OCI-LY7 (cell line): ENCODE data around the gene GNAQ. TPM values are rescaled to one million over a fixed set of nuclear protein-coding genes. Genes with fewer than 3 reads are reported as not detected.

Experiments
- BruUV-seq: library from RNA; stranded (reverse); fragments of 400-500 nt; replicated peaks from 2 replicates; lab custom pipeline; 2021; lab: Mats Ljungman, UMichigan
- CTCF ChIA-PET: fragments of 300-600 bp; sonication (Branson Sonifier 250); formaldehyde crosslinking; loops from one replicate; lab custom pipeline; 2022; ENCODE audit warnings: antibody characterized with exemption; ENCODE audit not compliant: unreplicated experiment; lab: Charles Lee
- POLR2A ChIA-PET: fragments of 300-600 bp; sonication (Branson Sonifier 250); formaldehyde crosslinking; loops from one replicate; lab custom pipeline; 2022; ENCODE audit warnings: antibody characterized with exemption; lab: Charles Lee
- DNase-seq: peaks from one replicate; pipeline ENCODE4 v3.0.0-alpha.2; 2015; ENCODE audit warnings: low spot score
- H2AFZ ChIP-seq: fragments of 200-600 bp; sonication (generic), shearing (Covaris generic); 2 replicates; pipeline ENCODE4 v1.6.1; 2014; ENCODE audit warnings: mild to moderate bottlenecking, antibody characterized with exemption, low read length, moderate library complexity
- H3K27ac ChIP-seq: fragments of 200-600 bp; sonication (generic); 2 replicates; pipeline ENCODE4 v1.5.1; 2014; ENCODE audit warnings: mixed run types, low read depth, mild to moderate bottlenecking, moderate library complexity, low read length, inconsistent platforms; ENCODE audit not compliant: poor library complexity, severe bottlenecking
- H3K36me3 ChIP-seq: fragments of 200-600 bp; sonication (generic); 2 replicates; pipeline ENCODE4 v1.6.1; 2014; ENCODE audit warnings: mild to moderate bottlenecking, antibody characterized with exemption, low read length, moderate library complexity, mixed read lengths; ENCODE audit not compliant: insufficient read depth
- H3K4me1 ChIP-seq: fragments of 200-600 bp; sonication (generic); 2 replicates; pipeline ENCODE4 v1.5.1; 2014; ENCODE audit warnings: mild to moderate bottlenecking, low read length; ENCODE audit not compliant: insufficient read depth, poor library complexity, severe bottlenecking
- H3K4me2 ChIP-seq: fragments of 200-600 bp; sonication (generic); 2 replicates; pipeline ENCODE4 v1.6.1; 2014; ENCODE audit warnings: mild to moderate bottlenecking, low read length
- H3K4me3 ChIP-seq: fragments of 200-600 bp; sonication (generic); 2 replicates; pipeline ENCODE4 v1.5.1; 2014; ENCODE audit warnings: mild to moderate bottlenecking, low read depth, low read length; ENCODE audit not compliant: poor library complexity, severe bottlenecking
- H3K79me2 ChIP-seq: fragments of 200-600 bp; sonication (generic); 2 replicates; pipeline ENCODE4 v1.6.1; 2016; ENCODE audit warnings: low read depth, mild to moderate bottlenecking, low read length, moderate library complexity, mixed read lengths; ENCODE audit not compliant: insufficient read depth
- H3K9me2 ChIP-seq: fragments of 200-600 bp; sonication (generic); 2 replicates; pipeline ENCODE4 v1.6.1; 2016; ENCODE audit warnings: mild to moderate bottlenecking, low read length, mixed read lengths; ENCODE audit not compliant: insufficient read depth
- H3K9me3 ChIP-seq: fragments of 200-600 bp; sonication (generic); 2 replicates; pipeline ENCODE4 v1.6.1; 2014; ENCODE audit warnings: mild to moderate bottlenecking, mixed run types, low read length, mixed read lengths
- H4K20me1 ChIP-seq: fragments of 200-600 bp; sonication (generic); 2 replicates; pipeline ENCODE4 v1.6.1; 2014; ENCODE audit warnings: mild to moderate bottlenecking, antibody characterized with exemption, low read length, moderate library complexity, mixed read lengths; ENCODE audit not compliant: insufficient read depth
- EZH2phosphoT487 ChIP-seq: fragments of 200-600 bp; sonication (generic); IDR thresholded peaks from 2 replicates; pipeline ENCODE4 v1.6.1; 2018; ENCODE audit warnings: low read depth, borderline replicate concordance, mild to moderate bottlenecking, mixed run types, antibody characterized with exemption, low read length, moderate library complexity, mixed read lengths
- intact Hi-C: fragments of 100-400 bp; cut with micrococcal nuclease; formaldehyde crosslinking; loops from one replicate; pipeline ENCODE4 v1.10.0; 2022; ENCODE audit not compliant: unreplicated experiment
- total RNA-seq, 2 experiments: library from RNA; depleted of rRNA in 1 of 2; stranded (reverse); fragments of >200 nt in 1 of 2; shearing (Covaris generic) in 1 of 2; gene quantifications; 2 replicates each; pipeline ENCODE4 v1.2.3, GENCODE V29; 2014 to 2022
- TF ChIP-seq, protein P1 (sequence below): fragments of 200-600 bp; sonication (generic); conservative IDR thresholded peaks from 2 replicates; pipeline ENCODE4 v1.5.1; 2014; ENCODE audit warnings: mild to moderate bottlenecking, antibody characterized with exemption, low read length, moderate library complexity, mixed read lengths

Gene GNAQ
- total RNA-seq, 2 experiments from 2014 or later: not detected

GRCh38 chr9:78073722-78074121 is 42.1 kb upstream of the GNAQ start:
- Histone ChIP-seq H3K27ac (no peak overlapping the region), H3K36me3 (no peaks in the 10 kb centered on the region), H3K4me3 (no peak overlapping the region), H3K4me1 (no peaks in the 10 kb centered on the region), H3K9me2 (no peaks in the 10 kb centered on the region), H4K20me1 (no peaks in the 10 kb centered on the region), H3K4me2 (no peak overlapping the region), H2AFZ (no peak overlapping the region), H3K9me3 (no peaks in the 10 kb centered on the region), H3K79me2 (no peaks in the 10 kb centered on the region)
- POLR2A ChIA-PET: interaction anchor here (0.5 kb wide), 1 partner anchor 90 kb away, joined by 3 read pairs; no protein-coding TSS in a partner anchor
- DNase-seq: no peak
- intact Hi-C loops: no loop called here
- no TSS peak for BruUV-seq
- TF ChIP-seq EZH2phosphoT487: no peak
- TF ChIP-seq, protein P1, sequence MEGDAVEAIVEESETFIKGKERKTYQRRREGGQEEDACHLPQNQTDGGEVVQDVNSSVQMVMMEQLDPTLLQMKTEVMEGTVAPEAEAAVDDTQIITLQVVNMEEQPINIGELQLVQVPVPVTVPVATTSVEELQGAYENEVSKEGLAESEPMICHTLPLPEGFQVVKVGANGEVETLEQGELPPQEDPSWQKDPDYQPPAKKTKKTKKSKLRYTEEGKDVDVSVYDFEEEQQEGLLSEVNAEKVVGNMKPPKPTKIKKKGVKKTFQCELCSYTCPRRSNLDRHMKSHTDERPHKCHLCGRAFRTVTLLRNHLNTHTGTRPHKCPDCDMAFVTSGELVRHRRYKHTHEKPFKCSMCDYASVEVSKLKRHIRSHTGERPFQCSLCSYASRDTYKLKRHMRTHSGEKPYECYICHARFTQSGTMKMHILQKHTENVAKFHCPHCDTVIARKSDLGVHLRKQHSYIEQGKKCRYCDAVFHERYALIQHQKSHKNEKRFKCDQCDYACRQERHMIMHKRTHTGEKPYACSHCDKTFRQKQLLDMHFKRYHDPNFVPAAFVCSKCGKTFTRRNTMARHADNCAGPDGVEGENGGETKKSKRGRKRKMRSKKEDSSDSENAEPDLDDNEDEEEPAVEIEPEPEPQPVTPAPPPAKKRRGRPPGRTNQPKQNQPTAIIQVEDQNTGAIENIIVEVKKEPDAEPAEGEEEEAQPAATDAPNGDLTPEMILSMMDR: no peak
- CTCF ChIA-PET: no interaction called here

- CTCF ChIA-PET: no interaction called here
- Histone ChIP-seq H3K9me2 (no peaks in the 10 kb centered on the region), H3K4me1 (no peaks in the 10 kb centered on the region), H2AFZ (no peak overlapping the region), H3K9me3 (no peaks in the 10 kb centered on the region), H3K27ac (no peak overlapping the region), H3K36me3 (no peaks in the 10 kb centered on the region), H3K79me2 (no peaks in the 10 kb centered on the region), H3K4me3 (no peak overlapping the region), H3K4me2 (no peak overlapping the region), H4K20me1 (no peaks in the 10 kb centered on the region)
- POLR2A ChIA-PET: interaction anchor here (0.7 kb wide), 2 partner anchors 119 to 206 kb away, joined by 3 to 8 read pairs; no protein-coding TSS in a partner anchor
- TF ChIP-seq EZH2phosphoT487: no peak
- TF ChIP-seq, protein P1: no peak
- no TSS peak for BruUV-seq
- intact Hi-C loops: no loop called here
- DNase-seq: no peak
These were observed 41.1 kb upstream of the GNAQ start for GRCh38 chr9:78072586-78073199.

DNA sequence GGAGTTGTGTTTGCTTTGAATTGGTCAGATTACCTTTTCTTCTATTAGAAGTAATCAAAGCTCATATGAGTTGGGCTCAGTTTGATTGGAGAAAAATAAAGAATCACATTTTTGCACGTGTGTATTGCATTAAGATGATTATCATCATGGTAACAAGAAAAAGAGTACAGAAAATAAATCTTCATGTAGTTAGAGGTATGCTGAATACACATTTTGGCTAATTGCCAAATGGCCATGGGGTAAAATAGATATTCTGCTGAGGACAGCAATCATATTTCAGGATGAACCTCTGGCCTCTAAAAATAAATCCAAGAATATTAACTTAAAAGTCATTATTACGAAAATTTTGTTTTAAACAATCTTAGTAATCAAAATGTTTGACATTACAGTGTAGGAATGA is 38.9 kb upstream of the GNAQ start:
- ChIA-PET POLR2A (no interaction called here), CTCF (no interaction called here)
- Histone ChIP-seq H3K4me1 (no peaks in the 10 kb centered on the region), H3K36me3 (no peaks in the 10 kb centered on the region), H3K4me2 (no peak overlapping the region), H2AFZ (no peak overlapping the region), H3K9me2 (no peaks in the 10 kb centered on the region), H3K4me3 (no peak overlapping the region), H3K79me2 (no peaks in the 10 kb centered on the region), H3K9me3 (no peaks in the 10 kb centered on the region), H3K27ac (no peak overlapping the region), H4K20me1 (no peaks in the 10 kb centered on the region)
- no TSS peak for BruUV-seq
- DNase-seq: no peak
- TF ChIP-seq, protein P1: no peak
- TF ChIP-seq EZH2phosphoT487: no peak
- intact Hi-C loops: no loop called here
